Measurements from ENCODE around the gene SMOC1. TPM values are rescaled to one million over a fixed set of nuclear protein-coding genes. Genes with fewer than 3 reads are reported as not detected.

The SMOC1 gene
- total and polyA plus RNA-seq, 7 experiments from 2014 or later, result 0.71 TPM; not detected in 6

GRCh38 chr14:69937367-69938081 is 58.3 kb downstream of the SMOC1 start:
- POLR2A ChIA-PET, result no interaction called here
- Histone ChIP-seq H3K4me3 (ENCODE audit: low read length) (no peak overlapping the region), H3K27me3 (ENCODE audit: control insufficient read depth in 2 of 2, insufficient read depth in 2 of 2, low read length in 2 of 2) (no peaks in the 10 kb centered on the region), H3K36me3 (ENCODE audit: control insufficient read depth in 2 of 3, insufficient read depth in 3 of 3, low read length in 3 of 3) (no peaks in the 10 kb centered on the region), H3K4me1 (ENCODE audit: control insufficient read depth in 2 of 2, insufficient read depth in 2 of 2, low read length in 2 of 2) (no peaks in the 10 kb centered on the region), H3K9me3 (ENCODE audit: control insufficient read depth in 2 of 3, low read length in 3 of 3) (no peaks in the 10 kb centered on the region), H3K27ac (ENCODE audit: low read depth, low read length) (no peak overlapping the region)
- CTCF ChIA-PET, result no interaction called here
- no peak for ATAC-seq
- no peaks in the 10 kb centered on the region for H3K36me3 Mint-ChIP-seq
- intact Hi-C loops (cut with micrococcal nuclease), result no loop called here
- peaks cover 0 to 2% (median 0%) of the 10 kb centered on the region in 11 donors for H3K9me3 Mint-ChIP-seq
- H3K4me3 Mint-ChIP-seq, result no peak overlapping the region
- no peaks in the 10 kb centered on the region for H3K4me1 Mint-ChIP-seq
- H3K27me3 Mint-ChIP-seq, result peaks cover 24 to 57% (median 38%) of the 10 kb centered on the region in 5 donors
- no peak for DNase-seq
- no peak overlapping the region for H3K27ac Mint-ChIP-seq

DNA sequence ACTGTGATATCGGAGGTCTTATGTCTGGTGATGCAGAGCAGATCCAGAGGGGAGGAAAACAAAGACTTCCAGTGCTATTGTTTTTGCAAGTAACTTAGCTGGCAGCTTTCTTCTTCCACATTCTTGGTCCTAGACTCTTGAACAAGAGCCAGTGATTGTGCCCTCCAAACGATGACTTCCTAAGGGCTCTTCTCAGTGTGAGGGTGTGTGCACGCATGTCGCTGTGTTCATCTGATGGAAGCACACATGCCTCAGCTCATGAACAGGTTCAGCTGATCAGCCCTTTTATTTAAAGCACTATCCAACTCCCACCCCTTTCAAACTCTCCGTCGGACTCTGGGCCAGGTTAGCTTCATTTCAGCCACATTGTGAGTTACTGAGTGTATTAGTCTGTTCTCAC is 59.5 kb downstream of the SMOC1 start:
- no peaks in the 10 kb centered on the region for H3K4me1 ChIP-seq (ENCODE audit: control insufficient read depth in 2 of 2, insufficient read depth in 2 of 2, low read length in 2 of 2)
- H3K36me3 Mint-ChIP-seq, result no peaks in the 10 kb centered on the region
- H3K36me3 ChIP-seq (ENCODE audit: control insufficient read depth in 2 of 3, insufficient read depth in 3 of 3, low read length in 3 of 3), result no peaks in the 10 kb centered on the region
- H3K4me3 Mint-ChIP-seq, result no peak overlapping the region
- ChIA-PET CTCF (no interaction called here), POLR2A (no interaction called here)
- H3K27me3 ChIP-seq (ENCODE audit: control insufficient read depth in 2 of 2, insufficient read depth in 2 of 2, low read length in 2 of 2), result no peaks in the 10 kb centered on the region
- DNase-seq (no peak), ATAC-seq (no peak)
- H3K9me3 ChIP-seq (ENCODE audit: control insufficient read depth in 2 of 3, low read length in 3 of 3), result no peaks in the 10 kb centered on the region
- peaks cover 26 to 58% (median 46%) of the 10 kb centered on the region in 5 donors for H3K27me3 Mint-ChIP-seq
- no peak overlapping the region for H3K4me3 ChIP-seq (ENCODE audit: low read length)
- peaks cover 0 to 2% (median 0%) of the 10 kb centered on the region in 11 donors for H3K9me3 Mint-ChIP-seq
- intact Hi-C loops (cut with micrococcal nuclease), result no loop called here
- no peak overlapping the region for H3K27ac ChIP-seq (ENCODE audit: low read depth, low read length)
- H3K4me1 Mint-ChIP-seq, result no peaks in the 10 kb centered on the region
- H3K27ac Mint-ChIP-seq, result no peak overlapping the region

GRCh38 chr14:69941768-69942742 is 62.8 kb downstream of the SMOC1 start:
- ATAC-seq, result no peak
- no peaks in the 10 kb centered on the region for H3K27me3 ChIP-seq (ENCODE audit: control insufficient read depth in 2 of 2, insufficient read depth in 2 of 2, low read length in 2 of 2)
- POLR2A ChIA-PET, result no interaction called here
- H3K4me1 Mint-ChIP-seq, result no peaks in the 10 kb centered on the region
- intact Hi-C loops (cut with micrococcal nuclease), result no loop called here
- peaks cover 0 to 7% (median 0%) of the 10 kb centered on the region in 5 donors for H3K36me3 Mint-ChIP-seq
- DNase-seq, result no peak
- CTCF ChIA-PET, result no interaction called here
- no peaks in the 10 kb centered on the region for H3K4me1 ChIP-seq (ENCODE audit: control insufficient read depth in 2 of 2, insufficient read depth in 2 of 2, low read length in 2 of 2)
- no peak overlapping the region for H3K27ac Mint-ChIP-seq
- H3K4me3 ChIP-seq (ENCODE audit: low read length), result no peak overlapping the region
- peaks cover 22 to 51% (median 40%) of the 10 kb centered on the region in 5 donors for H3K27me3 Mint-ChIP-seq
- H3K9me3 Mint-ChIP-seq, result peaks cover 3 to 25% (median 11%) of the 10 kb centered on the region in 11 donors
- peaks cover 0 to 12% (median 0%) of the 10 kb centered on the region in 3 experiments for H3K9me3 ChIP-seq (ENCODE audit: control insufficient read depth in 2 of 3, low read length in 3 of 3)
- H3K36me3 ChIP-seq (ENCODE audit: control insufficient read depth in 2 of 3, insufficient read depth in 3 of 3, low read length in 3 of 3), result no peaks in the 10 kb centered on the region
- H3K27ac ChIP-seq (ENCODE audit: low read depth, low read length), result no peak overlapping the region
- no peak overlapping the region for H3K4me3 Mint-ChIP-seq

GRCh38 chr14:69943084-69943780 is 64.0 kb downstream of the SMOC1 start:
- H3K4me3 Mint-ChIP-seq, result no peak overlapping the region
- H3K36me3 ChIP-seq (ENCODE audit: control insufficient read depth in 2 of 3, insufficient read depth in 3 of 3, low read length in 3 of 3), result no peaks in the 10 kb centered on the region

GRCh38 chr14:69945347-69945746 is 66.1 kb downstream of the SMOC1 start:
- peaks cover 0 to 5% (median 0%) of the 10 kb centered on the region in 7 donors for H3K4me1 Mint-ChIP-seq
- H3K27me3 Mint-ChIP-seq, result peaks cover 12 to 69% (median 38%) of the 10 kb centered on the region in 5 donors
- CTCF ChIA-PET, result no interaction called here
- Histone ChIP-seq H3K4me3 (ENCODE audit: low read length) (no peak overlapping the region), H3K27me3 (ENCODE audit: control insufficient read depth in 2 of 2, insufficient read depth in 2 of 2, low read length in 2 of 2) (no peaks in the 10 kb centered on the region), H3K9me3 (ENCODE audit: control insufficient read depth in 2 of 3, low read length in 3 of 3) (peaks cover 0 to 13% (median 0%) of the 10 kb centered on the region in 3 experiments), H3K36me3 (ENCODE audit: control insufficient read depth in 2 of 3, insufficient read depth in 3 of 3, low read length in 3 of 3) (no peaks in the 10 kb centered on the region), H3K4me1 (ENCODE audit: control insufficient read depth in 2 of 2, insufficient read depth in 2 of 2, low read length in 2 of 2) (no peaks in the 10 kb centered on the region), H3K27ac (ENCODE audit: low read depth, low read length) (no peak overlapping the region)
- no peak overlapping the region for H3K27ac Mint-ChIP-seq
- intact Hi-C loops (cut with micrococcal nuclease), result no loop called here
- H3K9me3 Mint-ChIP-seq, result peaks cover 4 to 37% (median 15%) of the 10 kb centered on the region in 11 donors
- H3K36me3 Mint-ChIP-seq, result peaks cover 0 to 7% (median 0%) of the 10 kb centered on the region in 5 donors
- POLR2A ChIA-PET, result no interaction called here
- no peak overlapping the region for H3K4me3 Mint-ChIP-seq
- no peak for ATAC-seq
- DNase-seq, result no peak

More at GRCh38 chr14:69943084-69943780, 64.0 kb downstream of the SMOC1 start:
- no peak for DNase-seq
- intact Hi-C loops (cut with micrococcal nuclease), result no loop called here
- Histone ChIP-seq H3K4me1 (ENCODE audit: control insufficient read depth in 2 of 2, insufficient read depth in 2 of 2, low read length in 2 of 2) (no peaks in the 10 kb centered on the region), H3K27ac (ENCODE audit: low read depth, low read length) (no peak overlapping the region), H3K27me3 (ENCODE audit: control insufficient read depth in 2 of 2, insufficient read depth in 2 of 2, low read length in 2 of 2) (no peaks in the 10 kb centered on the region), H3K4me3 (ENCODE audit: low read length) (no peak overlapping the region), H3K9me3 (ENCODE audit: control insufficient read depth in 2 of 3, low read length in 3 of 3) (peaks cover 0 to 13% (median 0%) of the 10 kb centered on the region in 3 experiments)
- H3K27me3 Mint-ChIP-seq, result peaks cover 12 to 56% (median 36%) of the 10 kb centered on the region in 5 donors
- POLR2A ChIA-PET, result no interaction called here
- H3K36me3 Mint-ChIP-seq, result peaks cover 0 to 7% (median 0%) of the 10 kb centered on the region in 5 donors
- ATAC-seq, result no peak
- H3K9me3 Mint-ChIP-seq, result peaks cover 4 to 33% (median 14%) of the 10 kb centered on the region in 11 donors
- no peak overlapping the region for H3K27ac Mint-ChIP-seq
- CTCF ChIA-PET, result no interaction called here
- H3K4me1 Mint-ChIP-seq, result peaks cover 0 to 4% (median 0%) of the 10 kb centered on the region in 7 donors

DNA sequence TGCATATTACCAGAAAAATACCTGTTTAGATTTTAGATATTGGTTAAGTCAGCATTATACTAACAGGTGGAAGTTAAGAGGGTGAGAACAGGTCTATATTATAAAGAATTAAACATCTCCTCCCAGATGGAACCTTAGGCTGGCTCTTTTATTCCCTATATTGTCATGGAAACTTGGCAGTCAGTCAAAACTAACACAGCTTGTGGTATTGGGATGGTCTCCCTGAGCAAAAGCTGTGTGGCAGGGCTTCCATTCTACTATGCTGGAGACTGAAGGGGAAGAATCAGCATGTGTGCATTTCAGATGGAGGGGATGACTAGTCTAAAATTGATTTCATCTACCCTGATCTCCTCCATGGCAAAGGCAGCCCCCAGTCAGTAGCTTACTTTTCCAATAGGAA is 66.7 kb downstream of the SMOC1 start:
- Mint-ChIP-seq H3K36me3 (peaks cover 0 to 7% (median 0%) of the 10 kb centered on the region in 5 donors), H3K27ac (no peak overlapping the region), H3K4me3 (no peak overlapping the region), H3K27me3 (peaks cover 10 to 66% (median 35%) of the 10 kb centered on the region in 5 donors), H3K9me3 (peaks cover 4 to 37% (median 15%) of the 10 kb centered on the region in 11 donors), H3K4me1 (peaks cover 0 to 5% (median 0%) of the 10 kb centered on the region in 7 donors)
- Histone ChIP-seq H3K36me3 (ENCODE audit: control insufficient read depth in 2 of 3, insufficient read depth in 3 of 3, low read length in 3 of 3) (no peaks in the 10 kb centered on the region), H3K4me1 (ENCODE audit: control insufficient read depth in 2 of 2, insufficient read depth in 2 of 2, low read length in 2 of 2) (no peaks in the 10 kb centered on the region), H3K4me3 (ENCODE audit: low read length) (no peak overlapping the region), H3K9me3 (ENCODE audit: control insufficient read depth in 2 of 3, low read length in 3 of 3) (peaks cover 0 to 13% (median 0%) of the 10 kb centered on the region in 3 experiments), H3K27me3 (ENCODE audit: control insufficient read depth in 2 of 2, insufficient read depth in 2 of 2, low read length in 2 of 2) (no peaks in the 10 kb centered on the region), H3K27ac (ENCODE audit: low read depth, low read length) (no peak overlapping the region)
- POLR2A ChIA-PET, result no interaction called here
- intact Hi-C loops (cut with micrococcal nuclease), result no loop called here
- ATAC-seq (no peak), DNase-seq (no peak)
- CTCF ChIA-PET, result no interaction called here
